ENCODE measurements around the gene NCOA3. TPM values are rescaled to one million over a fixed set of nuclear protein-coding genes. Genes with fewer than 3 reads are reported as not detected.
"Not testable (repeated sequence)": the region's sequence is repeated elsewhere in the genome, so short reads cannot be mapped to it uniquely, and the experiment has no call there.

Gene NCOA3
- total RNA-seq, 1 experiment from 2014 or later, result 68.6 TPM

GRCh38 chr20:47574616-47575364 lies 73.1 kb downstream of the NCOA3 start:
- Mint-ChIP-seq H3K9me3 (ENCODE audit: unreplicated experiment) (no peaks in the 10 kb centered on the region), H3K27me3 (ENCODE audit: insufficient read depth, unreplicated experiment) (no peaks in the 10 kb centered on the region), H3K4me3 (ENCODE audit: unreplicated experiment) (no peak overlapping the region), H3K4me1 (ENCODE audit: insufficient read depth, unreplicated experiment) (peaks cover 9% of the 10 kb centered on the region), H3K36me3 (ENCODE audit: insufficient read depth, unreplicated experiment) (peaks cover 20% of the 10 kb centered on the region), H3K27ac (ENCODE audit: low read depth, unreplicated experiment) (no peak overlapping the region)
- TF ChIP-seq CTCF (IDR thresholded peaks at IDR 0.05; ENCODE audit: unreplicated experiment), result no peak
- no peak for DNase-seq (ENCODE audit: unreplicated experiment)
- ChIA-PET POLR2A (interaction anchor here (0.7 to 8.7 kb wide), 9 partner anchors 10 to 142 kb away, joined by 3 to 79 read pairs (median 4); partner anchors contain the start of gene NCOA3), CTCF (interaction anchor here (0.6 to 1.1 kb wide), 2 partner anchors 15 to 28 kb away, joined by 3 to 4 read pairs; no protein-coding TSS in a partner anchor)
- intact Hi-C loops (cut with micrococcal nuclease), result no loop called here
- no TSS peak for BruUV-seq (replicated peaks)

GRCh38 chr20:47576516-47577033 lies 74.9 kb downstream of the NCOA3 start:
- H3K36me3 Mint-ChIP-seq (ENCODE audit: insufficient read depth, unreplicated experiment), result peaks cover 13% of the 10 kb centered on the region
- H3K27me3 Mint-ChIP-seq (ENCODE audit: insufficient read depth, unreplicated experiment), result no peaks in the 10 kb centered on the region
- H3K27ac Mint-ChIP-seq (ENCODE audit: low read depth, unreplicated experiment), result no peak overlapping the region
- no peaks in the 10 kb centered on the region for H3K9me3 Mint-ChIP-seq (ENCODE audit: unreplicated experiment)
- H3K4me3 Mint-ChIP-seq (ENCODE audit: unreplicated experiment), result peak overlapping the region; percentile 52
- DNase-seq (ENCODE audit: unreplicated experiment), result peak; percentile 87
- no peak for TF ChIP-seq CTCF (IDR thresholded peaks at IDR 0.05; ENCODE audit: unreplicated experiment)
- intact Hi-C loops (cut with micrococcal nuclease), result no loop called here
- H3K4me1 Mint-ChIP-seq (ENCODE audit: insufficient read depth, unreplicated experiment), result peaks cover 9% of the 10 kb centered on the region
- CTCF ChIA-PET, result interaction anchor here (1.3 kb wide), 2 partner anchors 20 to 37 kb away, joined by 3 to 4 read pairs; no protein-coding TSS in a partner anchor
- BruUV-seq (replicated peaks), result no TSS peak
- POLR2A ChIA-PET, result interaction anchor here (0.6 to 8.7 kb wide), 15 partner anchors 9 to 118 kb away, joined by 3 to 79 read pairs (median 5); partner anchors contain the start of gene NCOA3

GRCh38 chr20:47577314-47577713 lies 75.6 kb downstream of the NCOA3 start:
- no peak for TF ChIP-seq CTCF (IDR thresholded peaks at IDR 0.05; ENCODE audit: unreplicated experiment)
- H3K36me3 Mint-ChIP-seq (ENCODE audit: insufficient read depth, unreplicated experiment), result peaks cover 9% of the 10 kb centered on the region
- CTCF ChIA-PET, result interaction anchor here (0.6 to 2.1 kb wide), 5 partner anchors 9 to 37 kb away, joined by 3 to 7 read pairs (median 4); no protein-coding TSS in a partner anchor
- no peaks in the 10 kb centered on the region for H3K27me3 Mint-ChIP-seq (ENCODE audit: insufficient read depth, unreplicated experiment)
- intact Hi-C loops (cut with micrococcal nuclease), result no loop called here
- peaks cover 9% of the 10 kb centered on the region for H3K4me1 Mint-ChIP-seq (ENCODE audit: insufficient read depth, unreplicated experiment)
- no peak overlapping the region for H3K27ac Mint-ChIP-seq (ENCODE audit: low read depth, unreplicated experiment)
- no peaks in the 10 kb centered on the region for H3K9me3 Mint-ChIP-seq (ENCODE audit: unreplicated experiment)
- DNase-seq (ENCODE audit: unreplicated experiment), result no peak
- BruUV-seq (replicated peaks), result no TSS peak
- POLR2A ChIA-PET, result interaction anchor here (0.6 to 8.7 kb wide), 17 partner anchors 8 to 145 kb away, joined by 3 to 79 read pairs (median 4); partner anchors contain the start of gene NCOA3
- peak overlapping the region; percentile 52 for H3K4me3 Mint-ChIP-seq (ENCODE audit: unreplicated experiment)

GRCh38 chr20:47578543-47578942 lies 76.9 kb downstream of the NCOA3 start:
- Mint-ChIP-seq H3K9me3 (ENCODE audit: unreplicated experiment) (no peaks in the 10 kb centered on the region), H3K27me3 (ENCODE audit: insufficient read depth, unreplicated experiment) (no peaks in the 10 kb centered on the region), H3K4me1 (ENCODE audit: insufficient read depth, unreplicated experiment) (peaks cover 9% of the 10 kb centered on the region), H3K36me3 (ENCODE audit: insufficient read depth, unreplicated experiment) (peaks cover 5% of the 10 kb centered on the region), H3K4me3 (ENCODE audit: unreplicated experiment) (no peak overlapping the region), H3K27ac (ENCODE audit: low read depth, unreplicated experiment) (no peak overlapping the region)
- ChIA-PET CTCF (interaction anchor here (0.6 to 2.1 kb wide), 5 partner anchors 13 to 452 kb away, joined by 3 to 7 read pairs (median 4); no protein-coding TSS in a partner anchor), POLR2A (interaction anchor here (0.6 to 8.7 kb wide), 11 partner anchors 9 to 146 kb away, joined by 3 to 79 read pairs (median 4); partner anchors contain the start of gene NCOA3)
- no TSS peak for BruUV-seq (replicated peaks)
- TF ChIP-seq CTCF (IDR thresholded peaks at IDR 0.05; ENCODE audit: unreplicated experiment), result no peak
- intact Hi-C loops (cut with micrococcal nuclease), result no loop called here
- peak; percentile 51 for DNase-seq (ENCODE audit: unreplicated experiment)

- CTCF ChIA-PET; H3K4me1 Mint-ChIP-seq (ENCODE audit: insufficient read depth, unreplicated experiment); DNase-seq (ENCODE audit: unreplicated experiment); H3K4me3 Mint-ChIP-seq (ENCODE audit: unreplicated experiment); intact Hi-C loops (cut with micrococcal nuclease); BruUV-seq (replicated peaks); H3K27ac Mint-ChIP-seq (ENCODE audit: low read depth, unreplicated experiment); H3K27me3 Mint-ChIP-seq (ENCODE audit: insufficient read depth, unreplicated experiment); H3K9me3 Mint-ChIP-seq (ENCODE audit: unreplicated experiment): not testable (repeated sequence)
- POLR2A ChIA-PET, result interaction anchor here (0.6 to 8.7 kb wide), 3 partner anchors 16 to 88 kb away, joined by 3 to 79 read pairs (median 6); no protein-coding TSS in a partner anchor
- peaks cover 10% of the 10 kb centered on the region for H3K36me3 Mint-ChIP-seq (ENCODE audit: insufficient read depth, unreplicated experiment)
These were observed 79.0 kb downstream of the NCOA3 start for GRCh38 chr20:47580686-47581085.

All from MCF 10A (cell line).